Vagina (tissue), 2 donors: ENCODE data around the gene NUP43.

Experiments used
- POLR2A ChIP-seq, 2 donors: fragments of 450-650 bp; IDR thresholded peaks; one replicate each; pipeline ENCODE4 v1.6.1; 2017; ENCODE audit warnings: antibody characterized with exemption in 2 of 2, mild to moderate bottlenecking in 2 of 2, moderate library complexity in 2 of 2
- POLR2AphosphoS5 ChIP-seq, 2 donors: sonication (generic); formaldehyde crosslinking; IDR thresholded peaks; one replicate each; pipeline ENCODE4 v1.9.0; 2017; ENCODE audit warnings: antibody characterized with exemption in 2 of 2, mild to moderate bottlenecking in 2 of 2, low read depth in 1 of 2; ENCODE audit not compliant: insufficient read depth in 1 of 2
- TF ChIP-seq, protein P1 (sequence below), 3 experiments: fragments of 450-650 bp in 2 of 3; fragments of 200-600 bp in 1 of 3; sonication (generic) in 1 of 3; IDR thresholded peaks; one replicate each; pipeline ENCODE4 v1.5.1; 2017 to 2019; ENCODE audit warnings: antibody characterized with exemption in 3 of 3, mild to moderate bottlenecking in 2 of 3, moderate library complexity in 2 of 3

DNA sequence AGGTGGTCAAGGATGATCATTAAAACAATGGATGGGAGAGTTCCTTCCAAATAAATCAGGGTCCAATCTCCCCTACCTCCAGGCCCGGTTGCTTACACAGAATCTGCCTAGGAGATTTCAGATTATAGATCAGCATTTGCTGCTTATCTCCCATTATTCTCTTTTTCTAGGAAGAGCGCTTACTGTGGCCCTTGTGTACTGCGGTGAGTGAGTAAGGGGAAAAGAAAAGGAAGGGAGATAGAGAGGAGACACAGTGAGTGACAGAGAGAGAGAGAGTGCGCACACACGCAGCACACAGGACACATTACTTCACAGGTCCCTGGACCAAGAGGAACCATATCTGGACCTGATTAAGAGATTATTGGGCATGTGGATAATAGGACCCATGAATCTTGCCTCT lies 34.6 kb downstream of the NUP43 start:
- TF ChIP-seq POLR2AphosphoS5 (IDR thresholded peaks at IDR 0.05; ENCODE audit: insufficient read depth in 1 of 2, low read depth in 1 of 2) = no peak
- TF ChIP-seq, protein P1, sequence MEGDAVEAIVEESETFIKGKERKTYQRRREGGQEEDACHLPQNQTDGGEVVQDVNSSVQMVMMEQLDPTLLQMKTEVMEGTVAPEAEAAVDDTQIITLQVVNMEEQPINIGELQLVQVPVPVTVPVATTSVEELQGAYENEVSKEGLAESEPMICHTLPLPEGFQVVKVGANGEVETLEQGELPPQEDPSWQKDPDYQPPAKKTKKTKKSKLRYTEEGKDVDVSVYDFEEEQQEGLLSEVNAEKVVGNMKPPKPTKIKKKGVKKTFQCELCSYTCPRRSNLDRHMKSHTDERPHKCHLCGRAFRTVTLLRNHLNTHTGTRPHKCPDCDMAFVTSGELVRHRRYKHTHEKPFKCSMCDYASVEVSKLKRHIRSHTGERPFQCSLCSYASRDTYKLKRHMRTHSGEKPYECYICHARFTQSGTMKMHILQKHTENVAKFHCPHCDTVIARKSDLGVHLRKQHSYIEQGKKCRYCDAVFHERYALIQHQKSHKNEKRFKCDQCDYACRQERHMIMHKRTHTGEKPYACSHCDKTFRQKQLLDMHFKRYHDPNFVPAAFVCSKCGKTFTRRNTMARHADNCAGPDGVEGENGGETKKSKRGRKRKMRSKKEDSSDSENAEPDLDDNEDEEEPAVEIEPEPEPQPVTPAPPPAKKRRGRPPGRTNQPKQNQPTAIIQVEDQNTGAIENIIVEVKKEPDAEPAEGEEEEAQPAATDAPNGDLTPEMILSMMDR (IDR thresholded peaks at IDR 0.05) = no peak
- TF ChIP-seq POLR2A (IDR thresholded peaks at IDR 0.05) = no peak
